DMS 273 treated with DMSO at 0.1 percent for 48 hours (cell line): ENCODE results near the gene PTPRU.
"Not testable (repeated sequence)": the region's sequence is repeated elsewhere in the genome, so short reads cannot be mapped to it uniquely, and the experiment has no call there.

Experiments
- DNase-seq: peaks from one replicate; lab custom pipeline; 2025; lab: John Stamatoyannopoulos, UW

PTPRU gene

GRCh38 chr1:29222260-29222659, 14.1 kb upstream of the PTPRU start:
- not testable (repeated sequence) for DNase-seq

- no peak for DNase-seq
Measured at GRCh38 chr1:29222686-29223085, 13.6 kb upstream of the PTPRU start.

- DNase-seq = no peak
Measured at GRCh38 chr1:29223521-29223920, 12.8 kb upstream of the PTPRU start.

DNA sequence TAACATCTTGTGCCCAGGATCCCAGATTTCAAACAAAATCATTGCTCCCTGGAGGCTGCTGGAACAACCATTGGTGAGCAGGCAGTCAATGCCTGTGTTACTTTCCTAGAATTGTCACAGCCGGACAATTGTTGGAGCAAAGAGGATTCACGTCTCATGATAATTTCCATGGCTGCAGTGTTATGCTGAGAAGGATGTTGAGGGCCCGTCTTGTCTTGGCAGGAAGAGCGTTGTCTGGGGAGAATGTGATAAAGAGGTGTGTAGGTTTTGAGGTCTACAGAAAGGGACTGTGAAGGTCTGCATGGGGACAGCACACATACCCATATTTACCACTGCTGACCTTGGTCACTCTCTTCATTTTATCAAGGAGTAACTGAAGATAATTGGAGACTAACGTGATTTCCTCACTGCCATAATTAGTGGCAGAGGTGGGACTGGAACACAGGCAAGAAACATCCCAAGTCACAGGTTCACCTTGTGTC, 11.9 kb upstream of the PTPRU start:
- no peak for DNase-seq

DNA sequence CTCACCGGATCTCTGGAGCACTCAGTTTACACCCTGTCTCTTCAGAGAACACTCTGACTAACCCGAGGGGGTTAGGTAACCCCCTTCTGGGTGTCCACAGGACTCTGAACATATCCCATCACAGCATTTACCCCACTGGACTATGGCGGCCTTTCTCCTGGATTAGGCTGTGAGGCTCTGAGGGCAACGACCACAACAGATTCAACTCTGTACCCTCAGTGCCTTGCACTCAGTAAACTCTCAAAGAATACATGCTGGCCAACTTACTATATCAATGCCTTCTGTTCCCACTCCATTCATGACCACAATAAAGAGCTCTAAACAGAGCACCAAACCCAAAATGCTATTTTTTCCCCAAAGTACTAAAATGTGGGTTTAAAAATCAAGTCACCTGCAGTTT, 11.0 kb upstream of the PTPRU start:
- DNase-seq = no peak

- no peak for DNase-seq
Measured at GRCh38 chr1:29227511-29227910, 8.8 kb upstream of the PTPRU start.

GRCh38 chr1:29230204-29230552, 6.1 kb upstream of the PTPRU start:
- DNase-seq = no peak

GRCh38 chr1:29230553-29231378, 5.6 kb upstream of the PTPRU start, which contains the start of gene MECR:
Gene MECR, minus strand, starts transcription at chr1:29230934. Its CDS starts 28 bp downstream, at chr1:29230906.
- DNase-seq = peak; percentile 83

DNA sequence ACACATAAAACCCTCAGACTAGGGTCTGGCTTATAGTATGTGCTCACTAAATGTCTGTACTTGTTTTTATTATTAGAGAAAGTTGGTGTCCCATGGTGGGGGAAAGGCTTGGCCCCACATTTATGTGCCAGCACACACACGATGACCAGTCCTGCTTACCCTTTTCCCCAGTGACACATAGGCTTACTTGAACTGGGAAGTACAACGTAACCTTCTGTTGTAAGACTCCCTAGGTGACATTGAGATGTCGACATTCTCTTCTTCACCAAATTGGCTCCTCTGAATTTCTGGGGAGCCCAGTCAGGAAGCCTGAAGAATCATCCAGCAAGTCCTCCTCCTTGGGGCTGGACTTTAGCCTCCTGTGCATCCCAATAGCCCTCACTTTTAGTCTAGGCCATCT, 3.9 kb upstream of the PTPRU start:
- DNase-seq = no peak

- DNase-seq = no peak
Measured at GRCh38 chr1:29233693-29234092, 2.6 kb upstream of the PTPRU start.

GRCh38 chr1:29234471-29234870, 1.9 kb upstream of the PTPRU start:
- no peak for DNase-seq

DNA sequence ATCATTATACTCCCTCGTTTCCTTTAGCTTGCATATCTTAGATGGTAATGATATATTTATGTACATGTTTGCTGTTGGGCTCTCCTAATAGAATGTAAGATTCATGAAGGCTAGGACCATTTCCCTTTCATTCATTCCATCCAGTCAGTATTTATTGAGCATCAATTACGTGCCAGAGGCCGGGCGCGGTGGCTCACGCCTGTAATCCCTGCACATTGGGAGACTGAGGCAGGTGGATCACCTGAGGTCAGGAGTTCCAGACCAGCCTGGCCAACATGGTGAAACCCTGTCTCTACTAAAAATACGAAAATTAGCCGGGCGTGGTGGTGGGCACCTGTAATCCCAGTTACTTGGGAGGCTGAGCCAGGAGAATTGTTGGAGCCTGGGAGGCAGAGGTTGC, 1.4 kb upstream of the PTPRU start:
- not testable (repeated sequence) for DNase-seq

DNA sequence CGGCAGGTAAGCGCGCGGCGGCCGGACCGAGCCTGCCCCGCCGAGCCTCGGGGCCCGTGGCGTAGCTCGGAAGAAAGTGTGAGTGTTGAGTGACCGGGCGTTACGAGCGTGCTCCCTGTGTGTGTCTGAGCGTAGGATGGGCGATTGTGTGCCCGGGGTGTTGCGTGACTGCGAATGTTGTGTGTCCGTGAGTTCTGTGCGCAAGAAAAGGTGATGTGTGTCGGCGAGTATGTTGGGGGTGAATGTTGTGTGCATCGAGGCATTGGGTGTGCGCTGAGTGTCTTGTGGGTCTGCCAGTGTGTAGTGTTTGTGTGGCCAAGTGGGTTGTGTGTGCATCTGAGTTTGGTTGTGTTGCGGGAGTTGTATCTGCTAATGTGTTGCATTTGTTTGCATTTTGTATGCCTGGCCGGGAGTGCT, 398 bp downstream of the PTPRU start:
- no peak for DNase-seq

DNA sequence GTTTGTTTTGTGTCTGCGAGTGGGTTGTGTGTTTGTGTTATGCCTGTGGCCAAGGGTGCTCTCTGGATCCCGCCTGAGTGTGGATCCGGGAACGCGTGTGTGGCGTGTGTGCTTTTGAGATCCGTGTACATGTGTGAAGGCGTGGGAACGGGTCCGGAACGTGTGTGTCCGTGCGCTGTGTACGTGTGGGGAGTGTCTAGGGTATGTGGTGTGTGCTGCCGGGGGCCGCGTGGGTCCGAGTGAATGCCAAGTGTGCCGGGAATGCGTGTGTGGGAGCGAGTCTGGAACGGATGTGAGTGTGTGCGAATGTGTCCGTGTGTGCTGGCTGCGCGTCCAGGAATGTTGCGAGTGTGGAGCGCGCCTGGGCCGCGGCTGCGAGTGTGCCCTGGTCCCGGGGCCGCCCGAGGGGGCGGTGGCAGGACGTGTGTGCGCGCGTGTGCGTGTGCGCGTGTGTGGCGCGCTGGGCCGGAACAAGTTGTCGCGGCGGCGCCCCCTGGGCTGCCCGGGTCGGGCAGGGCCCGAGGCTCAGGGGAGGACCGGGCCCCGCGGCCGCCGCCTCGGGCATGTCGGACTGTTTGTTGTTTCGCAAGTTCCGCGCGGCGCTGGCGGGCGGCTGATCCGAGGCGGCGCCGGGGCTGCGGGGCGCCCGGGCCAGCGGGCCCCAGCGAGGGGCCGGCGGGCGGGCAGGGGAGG, 953 bp downstream of the PTPRU start:
- no peak for DNase-seq

DNA sequence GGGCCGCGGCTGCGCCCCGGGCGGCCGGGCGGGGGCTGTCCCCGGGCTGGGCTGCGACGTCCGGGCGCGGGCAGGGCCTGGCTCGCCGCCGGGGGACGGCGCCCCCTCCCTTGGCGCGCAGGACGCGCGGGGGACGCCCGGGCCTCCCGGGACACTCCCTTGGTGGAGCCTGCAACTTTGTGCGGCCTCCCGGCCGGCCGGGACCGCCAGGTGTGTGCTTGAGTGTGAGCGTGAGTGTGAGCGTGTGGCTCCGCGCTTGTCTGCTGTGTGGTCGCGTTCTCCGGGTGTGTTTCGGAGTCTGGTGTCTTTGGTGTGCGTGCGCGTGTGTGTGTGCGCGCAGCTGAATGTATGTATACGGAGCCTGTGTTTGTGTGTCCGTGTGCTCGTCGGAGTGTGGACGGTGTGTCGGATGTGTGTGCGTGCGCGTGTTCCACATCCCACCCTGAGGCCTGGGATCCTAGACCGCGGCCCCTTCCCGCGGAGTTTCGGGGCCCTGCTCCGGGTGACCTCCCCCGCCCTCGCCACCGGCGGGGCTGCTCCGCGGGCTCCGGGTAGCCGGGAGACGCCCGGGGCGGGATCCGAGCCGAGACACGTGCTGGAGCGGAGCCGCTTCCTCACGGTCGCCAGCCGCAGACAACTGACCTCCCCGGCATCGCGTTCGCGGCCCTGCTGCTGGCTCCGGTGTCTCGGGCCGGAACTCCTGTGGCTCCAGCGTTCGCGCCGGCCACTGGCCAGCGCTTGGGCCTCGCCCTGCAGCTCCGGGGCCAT, 1.7 kb downstream of the PTPRU start:
- no peak for DNase-seq

- DNase-seq = no peak
Measured at GRCh38 chr1:29238620-29239002, 2.3 kb downstream of the PTPRU start.

- DNase-seq = no peak
Measured at GRCh38 chr1:29239142-29239541, 2.8 kb downstream of the PTPRU start.

DNA sequence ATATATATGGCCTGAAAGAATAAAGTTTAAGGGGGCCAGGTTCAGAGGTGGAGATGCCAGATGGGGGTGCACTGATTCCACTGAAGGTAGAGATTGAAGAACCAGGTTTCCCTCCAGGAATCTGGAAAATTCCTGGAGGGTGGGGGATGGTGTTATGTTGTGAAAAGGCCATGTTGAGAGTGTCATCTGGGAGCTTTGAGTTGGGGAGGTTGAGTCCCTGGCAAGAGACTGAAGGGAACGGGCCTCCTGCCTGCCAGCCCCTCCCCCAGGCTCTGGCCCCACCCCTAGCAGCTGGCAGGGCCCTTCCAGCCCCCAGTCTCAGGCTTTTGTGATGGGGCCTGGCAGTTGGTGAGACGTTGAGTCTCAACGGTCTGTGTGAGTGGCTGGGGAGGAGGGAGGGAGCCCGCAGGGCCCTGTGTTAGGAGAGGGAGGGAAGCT, 4.1 kb downstream of the PTPRU start:
- DNase-seq = no peak

GRCh38 chr1:29240986-29241385, 4.7 kb downstream of the PTPRU start:
- peak; percentile 39 for DNase-seq

DNA sequence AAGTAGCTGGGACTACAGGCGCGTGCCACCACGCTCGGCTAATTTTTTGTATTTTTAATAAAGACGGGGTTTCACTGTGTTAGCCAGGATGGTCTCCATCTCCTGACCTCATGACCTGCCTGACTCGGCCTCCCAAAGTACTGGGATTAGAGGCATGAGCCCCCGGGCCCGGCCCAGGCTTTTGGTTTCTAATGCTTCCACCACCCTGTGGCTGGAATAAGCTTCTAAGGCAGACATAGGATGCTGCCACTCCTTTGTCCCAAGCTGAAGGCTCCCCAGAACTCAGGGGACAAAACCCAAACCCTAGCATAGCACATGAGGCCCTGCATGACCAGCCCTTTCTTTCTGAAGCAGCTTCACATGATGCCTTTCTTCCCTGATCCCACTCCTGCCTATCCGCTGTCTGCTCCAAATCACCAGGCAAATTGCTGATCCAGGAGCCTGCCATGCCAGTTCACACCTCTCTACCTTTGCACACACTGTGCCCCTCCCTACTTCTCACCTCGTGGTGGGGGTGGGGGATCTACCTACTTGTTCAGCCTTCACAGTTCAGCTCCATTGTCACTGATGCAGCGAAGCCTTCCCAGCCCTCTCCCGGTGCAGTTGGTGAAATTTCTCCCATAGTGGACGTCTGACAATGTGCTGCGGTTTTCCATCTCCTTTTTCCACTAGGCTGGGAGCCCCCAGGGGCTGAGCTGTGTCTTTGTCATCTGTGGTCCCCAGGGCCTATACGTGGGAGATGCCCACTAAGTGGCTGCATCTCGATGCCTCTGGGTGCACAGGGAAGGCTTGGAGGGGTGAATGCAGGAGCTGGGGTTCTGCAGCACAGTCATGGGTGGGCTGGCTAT, 6.9 kb downstream of the PTPRU start:
- no peak for DNase-seq

GRCh38 chr1:29243871-29244200, 7.5 kb downstream of the PTPRU start:
- no peak for DNase-seq

GRCh38 chr1:29245261-29245660, 8.9 kb downstream of the PTPRU start:
- DNase-seq = no peak
